Bone marrow (tissue), 2 donors: Measurements from ENCODE around the gene FOXP1.

Experiments used
- DNase-seq, 2 donors: peaks; one replicate each; lab custom pipeline; 2025; lab: John Stamatoyannopoulos, UW

The FOXP1 gene

GRCh38 chr3:70973558-70973957 is 610.0 kb downstream of the FOXP1 start:
- peak in 1 of 2 donors; percentile 6 for DNase-seq

- no peak for DNase-seq
These were observed 610.7 kb downstream of the FOXP1 start for GRCh38 chr3:70972855-70973254.

GRCh38 chr3:70970952-70971351 is 612.6 kb downstream of the FOXP1 start:
- no peak for DNase-seq

GRCh38 chr3:70970171-70970570 is 613.4 kb downstream of the FOXP1 start:
- no peak for DNase-seq

- DNase-seq = no peak
These were observed 619.9 kb downstream of the FOXP1 start for GRCh38 chr3:70963431-70964275.

- no peak for DNase-seq
These were observed 623.8 kb downstream of the FOXP1 start for GRCh38 chr3:70959506-70960291.

GRCh38 chr3:70952033-70952747 is 631.3 kb downstream of the FOXP1 start:
- DNase-seq = no peak

GRCh38 chr3:70951316-70951715 is 632.2 kb downstream of the FOXP1 start:
- DNase-seq = no peak

- no peak for DNase-seq
These were observed 635.9 kb downstream of the FOXP1 start for GRCh38 chr3:70947579-70947978.

- DNase-seq = no peak
These were observed 639.6 kb downstream of the FOXP1 start for GRCh38 chr3:70943886-70944285.

GRCh38 chr3:70933105-70933810 is 650.3 kb downstream of the FOXP1 start:
- DNase-seq = no peak

- DNase-seq = no peak
These were observed 653.5 kb downstream of the FOXP1 start for GRCh38 chr3:70930066-70930465.

GRCh38 chr3:70927239-70927638 is 656.3 kb downstream of the FOXP1 start:
- DNase-seq = no peak

GRCh38 chr3:70926835-70927234 is 656.7 kb downstream of the FOXP1 start:
- no peak for DNase-seq

- DNase-seq = no peak
These were observed 663.9 kb downstream of the FOXP1 start for GRCh38 chr3:70919661-70920060.

GRCh38 chr3:70919091-70919490 is 664.4 kb downstream of the FOXP1 start:
- no peak for DNase-seq

- DNase-seq = no peak
These were observed 667.0 kb downstream of the FOXP1 start for GRCh38 chr3:70916375-70917055.

- DNase-seq = no peak
These were observed 668.7 kb downstream of the FOXP1 start for GRCh38 chr3:70914862-70915261.

- DNase-seq = no peak
These were observed 671.8 kb downstream of the FOXP1 start for GRCh38 chr3:70911719-70912118.

GRCh38 chr3:70905491-70905890 is 678.0 kb downstream of the FOXP1 start:
- no peak for DNase-seq
